GM18517 (cell line): ENCODE results near the gene C16orf95.

Experiments used
- ATAC-seq: cut with Tn5 transposase; IDR thresholded peaks from one replicate; pipeline ENCODE4 v1.9.1; 2021; ENCODE audit warnings: mild to moderate bottlenecking, moderate library complexity; ENCODE audit not compliant: unreplicated experiment

Gene C16orf95

DNA sequence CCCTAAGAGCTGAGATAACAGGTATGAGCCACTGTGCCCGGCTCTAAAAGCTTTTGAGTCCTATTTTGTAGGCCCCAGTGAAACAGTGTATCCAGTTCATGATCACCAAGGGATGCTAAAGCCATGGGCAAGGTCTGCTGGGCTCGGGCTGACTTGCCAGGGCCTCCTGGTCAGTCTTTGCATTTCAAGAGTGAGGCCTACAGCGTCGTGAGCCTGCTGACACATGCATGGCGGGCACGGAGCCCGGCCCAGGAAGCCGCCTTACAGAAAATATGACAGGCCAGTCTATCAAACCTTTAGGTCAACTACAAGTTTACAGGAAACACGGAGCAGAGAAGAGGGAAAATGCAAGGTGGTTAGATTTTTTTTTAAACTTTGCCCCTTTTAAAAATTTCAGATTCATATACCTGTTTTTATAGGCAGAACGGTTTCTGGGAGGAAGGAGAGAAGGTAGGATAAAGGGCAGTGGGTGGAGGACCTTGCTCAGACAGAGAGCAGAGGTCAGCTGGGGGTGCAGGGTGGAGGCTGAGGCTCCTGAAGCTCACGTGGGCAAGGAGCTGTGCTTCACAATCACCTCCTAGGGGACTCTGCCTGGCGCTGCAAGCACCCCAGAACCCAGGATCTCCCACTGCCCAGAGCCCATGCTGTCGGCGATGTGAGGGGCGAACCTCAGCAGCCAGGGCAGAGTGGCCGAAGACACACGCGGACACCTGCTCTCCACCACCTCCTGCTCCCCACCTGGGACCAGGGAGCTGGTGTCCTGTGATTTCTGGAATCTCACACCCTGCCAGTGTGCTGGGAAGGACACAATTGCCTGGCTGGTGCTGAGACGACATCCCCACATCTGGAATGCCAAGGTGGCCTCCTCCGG lies 21.3 kb downstream of the C16orf95 start:
- no peak for ATAC-seq

DNA sequence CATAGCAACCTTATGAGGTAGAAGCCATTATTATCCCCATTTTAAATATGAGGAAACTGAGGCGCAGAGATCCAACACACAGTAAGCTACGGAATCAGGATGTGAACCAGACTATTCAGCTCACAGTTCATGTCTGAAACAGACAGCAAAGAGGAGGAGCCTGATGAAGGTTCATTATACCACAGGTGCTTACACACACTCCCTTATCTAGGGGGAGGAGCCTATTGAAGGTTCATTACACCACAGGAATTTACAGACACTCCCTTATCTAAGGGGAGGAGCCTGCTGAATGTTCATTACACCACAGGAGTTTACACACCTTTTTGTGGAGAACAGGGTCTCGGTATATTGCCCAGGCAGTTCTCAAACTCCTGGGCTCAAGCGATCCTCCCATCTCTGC lies 21.9 kb downstream of the C16orf95 start:
- no peak for ATAC-seq

DNA sequence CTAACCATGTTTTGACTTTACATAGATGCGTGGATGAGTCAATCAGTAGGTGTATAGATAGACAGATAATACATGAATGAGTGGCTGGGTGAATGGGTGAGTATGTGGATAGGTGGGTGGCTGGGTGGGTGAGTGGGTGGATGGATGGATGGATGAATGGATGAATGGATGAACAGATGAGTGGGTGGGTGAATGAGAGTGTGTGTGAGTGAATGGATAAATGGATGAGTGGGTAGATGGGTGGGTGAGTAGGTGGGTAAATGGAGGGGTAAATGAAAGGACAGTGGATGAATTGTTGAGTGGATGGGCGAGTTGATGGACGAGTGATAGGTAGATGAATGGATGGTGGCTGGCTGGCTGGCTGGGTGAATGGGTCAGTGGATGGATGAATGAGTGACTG lies 23.2 kb downstream of the C16orf95 start:
- no peak for ATAC-seq

DNA sequence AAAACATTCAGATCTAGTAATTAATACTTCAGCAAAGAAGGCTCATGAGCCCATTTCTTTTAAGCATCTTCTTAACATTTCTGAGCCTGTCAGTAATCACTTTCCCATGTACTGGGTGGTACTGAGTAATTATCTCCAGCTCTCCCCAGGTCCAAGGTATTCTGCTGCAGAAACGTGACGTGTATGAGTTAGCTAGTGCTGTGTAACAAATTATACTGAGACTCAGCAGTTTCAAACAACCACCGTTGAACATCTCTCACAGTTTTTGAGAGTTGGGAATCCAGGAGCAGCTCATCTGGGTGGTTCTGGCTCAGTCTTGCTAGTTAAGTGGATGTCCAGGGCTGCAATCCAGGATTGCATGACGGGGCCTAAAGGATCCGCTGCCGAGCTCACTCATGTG lies 25.2 kb downstream of the C16orf95 start:
- no peak for ATAC-seq

DNA sequence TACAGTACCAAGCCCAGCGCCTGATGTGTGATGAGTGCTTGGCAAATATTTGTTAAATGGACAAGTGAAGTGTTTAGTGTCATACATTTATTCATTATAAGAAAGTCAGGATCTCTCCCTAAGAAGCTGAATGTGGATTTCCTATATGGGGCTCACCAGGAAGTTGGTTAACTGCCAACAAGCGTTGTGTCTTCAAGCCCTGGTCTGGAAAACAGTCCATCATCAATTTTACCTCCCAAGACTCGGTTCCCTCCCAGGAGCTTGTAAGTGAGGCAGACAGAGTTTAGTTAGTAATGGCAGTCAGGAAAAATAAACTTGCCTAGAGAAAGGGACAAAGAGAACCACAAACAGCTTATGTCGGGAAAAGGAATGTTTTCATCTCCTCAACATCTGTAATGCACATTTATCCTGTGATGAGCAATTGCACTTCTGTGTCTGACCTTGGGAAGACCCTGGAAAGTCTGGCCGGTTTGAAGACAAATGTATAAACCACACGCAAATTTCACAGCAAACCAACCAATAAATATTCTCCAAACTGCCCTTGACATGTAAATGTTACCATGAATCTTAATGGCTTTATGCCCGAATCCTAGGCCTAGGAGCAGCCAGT lies 28.3 kb downstream of the C16orf95 start:
- ATAC-seq: no peak

DNA sequence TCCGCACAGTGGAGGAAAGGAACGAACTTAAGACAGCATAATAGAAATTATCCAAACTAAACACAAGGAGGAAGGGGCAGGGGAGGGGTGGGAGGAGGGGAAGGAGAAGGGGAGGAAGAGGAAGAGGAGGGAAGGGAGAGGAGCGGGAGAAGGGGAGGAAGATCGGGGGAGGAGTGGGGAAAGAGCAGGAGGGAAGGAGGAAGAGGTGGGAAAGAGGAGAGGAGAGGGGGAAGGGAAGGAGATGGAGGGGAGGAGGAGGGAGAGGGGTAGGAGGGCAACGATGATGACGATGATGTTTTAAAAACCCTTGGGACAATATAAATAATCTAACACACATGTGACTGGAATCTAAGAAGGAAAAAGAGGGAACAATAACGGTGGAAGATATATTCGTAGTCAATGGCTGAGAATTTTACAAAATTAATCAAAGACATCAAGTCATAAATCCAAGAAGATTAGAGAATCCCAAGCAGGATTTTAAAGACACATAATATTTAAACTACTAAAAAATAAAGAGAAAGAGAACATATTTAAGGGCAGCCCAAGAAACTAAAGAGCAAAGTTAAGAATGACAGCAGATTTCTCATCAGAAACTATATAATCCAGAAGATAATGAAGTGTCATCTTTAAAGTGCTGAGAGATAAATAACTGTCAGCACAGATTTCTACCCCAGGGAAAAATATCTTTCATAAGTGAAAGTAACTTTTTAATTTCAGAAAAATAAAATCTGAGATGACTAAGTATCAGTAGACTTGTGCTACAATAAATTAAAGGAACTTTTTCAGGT lies 30.2 kb downstream of the C16orf95 start:
- no peak for ATAC-seq

DNA sequence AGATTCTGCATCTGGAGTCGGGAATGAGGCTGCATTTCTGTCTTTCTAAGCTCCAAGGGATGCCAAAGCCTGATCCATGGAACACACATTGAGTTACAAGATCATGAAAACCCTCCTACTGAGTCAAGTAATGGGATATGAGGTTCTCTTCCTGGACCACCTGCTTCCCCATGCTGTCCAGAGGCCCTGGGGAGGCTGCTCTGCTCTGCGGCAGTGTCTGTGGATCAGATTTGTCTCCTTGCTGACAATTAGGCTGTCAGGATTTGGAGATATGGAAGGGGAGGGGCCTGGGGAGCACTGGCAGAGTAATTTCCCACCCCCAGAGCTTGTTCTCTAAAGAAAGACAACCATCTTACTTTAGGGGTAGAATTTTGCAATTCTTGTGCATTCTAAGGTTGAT lies 33.0 kb downstream of the C16orf95 start:
- no peak for ATAC-seq

DNA sequence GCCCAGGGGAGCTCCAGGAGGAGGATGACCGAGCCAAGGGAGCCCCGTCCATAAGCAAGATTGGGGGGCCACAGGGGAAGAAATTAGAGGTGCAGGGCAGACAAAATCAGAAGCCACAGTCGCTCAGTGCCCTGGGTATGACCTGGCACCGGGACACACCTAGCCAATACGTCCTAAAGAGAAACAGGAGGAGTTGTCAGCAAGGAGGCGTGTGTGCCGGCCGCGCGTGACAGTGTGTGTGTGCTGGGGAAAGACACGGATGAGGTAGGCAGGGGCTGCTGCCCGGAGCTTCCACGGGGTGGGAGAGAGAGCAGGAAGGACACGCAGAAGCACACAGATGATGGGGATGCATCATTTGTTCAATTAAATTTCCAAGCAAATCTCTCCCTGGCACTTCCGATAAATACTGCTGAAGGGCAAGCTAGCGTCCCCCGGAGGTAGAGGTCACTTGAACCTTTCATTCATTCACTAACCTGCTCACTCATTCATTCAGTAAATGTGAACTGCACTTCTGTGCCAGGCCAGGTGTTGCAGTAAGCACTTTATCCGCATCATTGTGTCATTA lies 38.0 kb downstream of the C16orf95 start:
- no peak for ATAC-seq

DNA sequence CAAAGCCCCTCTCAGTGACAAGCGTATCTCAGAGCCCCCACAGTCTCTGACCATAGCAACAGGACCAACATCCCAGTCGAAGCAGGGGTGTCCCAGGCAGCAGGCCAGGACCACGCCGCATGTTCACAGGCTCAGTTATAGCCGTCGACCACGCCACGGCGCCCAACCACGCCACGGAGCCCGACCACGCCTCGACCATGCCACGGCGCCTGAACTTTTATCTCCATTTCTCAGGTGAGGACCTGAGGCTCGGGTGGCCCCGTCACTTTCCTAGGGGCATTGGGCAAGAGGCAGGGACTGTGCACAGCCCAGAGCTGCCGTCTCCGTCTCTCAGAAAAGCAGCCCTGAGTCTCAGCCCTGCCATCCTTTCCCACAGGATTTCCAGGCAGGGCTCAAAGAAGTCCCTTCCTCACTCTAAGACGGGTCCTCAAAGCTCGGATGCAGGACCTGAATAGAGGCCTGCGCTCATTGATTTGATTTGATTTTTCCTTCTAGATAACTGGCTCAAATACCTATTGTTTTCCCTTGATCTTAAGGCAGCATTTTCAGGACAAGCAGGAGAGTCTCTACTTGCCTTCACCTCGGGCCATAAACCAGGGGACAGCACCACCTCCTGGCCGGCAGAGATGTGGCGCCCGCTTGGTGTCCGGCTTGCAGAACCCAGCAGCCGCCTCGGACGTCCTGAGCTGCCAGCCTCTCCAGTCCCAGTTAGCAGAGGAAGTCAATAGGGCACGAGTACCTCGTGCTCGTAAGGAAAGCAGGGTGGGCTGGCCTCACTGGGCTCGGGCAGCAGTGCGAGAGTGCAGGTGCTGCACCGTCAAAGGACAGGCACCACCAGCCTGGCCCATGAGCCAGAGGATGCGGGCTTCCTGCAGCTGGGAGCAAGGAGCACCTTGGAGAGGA lies 38.8 kb downstream of the C16orf95 start:
- ATAC-seq: no peak

DNA sequence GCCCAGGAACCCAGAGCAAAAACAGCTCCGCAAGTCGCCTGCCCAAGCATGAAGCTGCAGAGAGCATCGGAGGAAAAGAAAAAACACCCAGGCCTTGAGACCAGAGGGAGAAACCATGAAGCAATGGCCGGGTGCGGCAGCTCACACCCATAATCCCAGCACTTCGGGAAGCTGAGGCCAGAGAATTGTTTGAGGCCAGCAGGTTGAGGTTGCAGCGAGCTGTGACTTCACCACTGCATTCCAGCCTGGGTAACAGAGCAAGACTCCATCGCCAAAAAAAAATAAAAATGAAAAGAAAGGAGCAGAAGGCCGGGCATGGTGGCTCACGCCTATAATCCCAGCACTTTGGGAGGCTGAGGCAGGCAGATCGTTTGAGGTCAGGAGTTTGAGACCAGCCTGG lies 40.3 kb downstream of the C16orf95 start:
- no peak for ATAC-seq

DNA sequence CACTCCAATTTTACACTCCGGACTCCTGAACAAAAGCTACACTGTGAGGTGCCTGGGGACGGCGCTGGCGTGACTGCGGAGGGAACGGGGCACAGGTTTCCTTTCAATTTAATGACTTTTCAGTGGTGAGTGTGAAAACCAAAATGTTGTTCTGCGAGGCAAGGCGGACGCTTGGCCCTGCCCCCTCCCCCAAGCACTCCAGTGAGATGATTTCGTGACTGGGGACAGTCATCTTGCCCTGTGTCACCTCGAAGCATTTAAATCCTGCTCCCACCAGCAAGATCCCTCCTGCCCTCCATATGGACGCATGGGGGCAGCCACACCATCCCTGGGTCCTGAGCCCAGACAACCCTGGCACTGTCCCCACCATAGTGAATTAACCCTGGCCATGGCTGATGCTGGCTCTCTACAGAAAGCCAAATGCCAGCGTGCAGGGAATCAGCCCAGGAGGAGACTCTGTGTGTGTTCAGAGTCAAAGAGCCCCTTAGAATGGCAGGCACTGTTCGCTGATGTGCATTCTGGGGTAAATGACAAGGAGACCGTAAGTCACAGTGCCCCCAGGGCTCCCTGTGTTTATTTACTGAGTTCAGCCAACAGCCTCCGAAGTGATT lies 41.0 kb downstream of the C16orf95 start:
- no peak for ATAC-seq

DNA sequence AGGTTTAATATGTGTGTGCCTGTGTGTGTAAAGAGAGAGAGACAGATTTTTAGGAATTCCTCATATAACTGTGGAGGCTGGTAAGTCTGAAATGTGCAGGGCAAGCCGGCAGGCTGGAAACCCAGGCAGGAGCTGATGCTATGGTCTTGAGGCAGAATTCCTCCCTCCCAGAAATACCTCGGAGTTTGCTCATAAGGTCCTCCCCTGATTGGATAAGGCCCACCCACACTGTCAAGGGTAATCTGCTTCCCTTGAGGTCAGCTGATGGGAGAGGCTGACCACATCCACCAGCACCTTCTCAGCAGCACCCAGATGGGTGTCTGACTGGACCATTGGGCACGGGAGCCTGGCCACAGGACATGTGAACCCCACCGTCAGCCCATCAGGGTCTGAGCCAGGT lies 42.4 kb downstream of the C16orf95 start:
- no peak for ATAC-seq

DNA sequence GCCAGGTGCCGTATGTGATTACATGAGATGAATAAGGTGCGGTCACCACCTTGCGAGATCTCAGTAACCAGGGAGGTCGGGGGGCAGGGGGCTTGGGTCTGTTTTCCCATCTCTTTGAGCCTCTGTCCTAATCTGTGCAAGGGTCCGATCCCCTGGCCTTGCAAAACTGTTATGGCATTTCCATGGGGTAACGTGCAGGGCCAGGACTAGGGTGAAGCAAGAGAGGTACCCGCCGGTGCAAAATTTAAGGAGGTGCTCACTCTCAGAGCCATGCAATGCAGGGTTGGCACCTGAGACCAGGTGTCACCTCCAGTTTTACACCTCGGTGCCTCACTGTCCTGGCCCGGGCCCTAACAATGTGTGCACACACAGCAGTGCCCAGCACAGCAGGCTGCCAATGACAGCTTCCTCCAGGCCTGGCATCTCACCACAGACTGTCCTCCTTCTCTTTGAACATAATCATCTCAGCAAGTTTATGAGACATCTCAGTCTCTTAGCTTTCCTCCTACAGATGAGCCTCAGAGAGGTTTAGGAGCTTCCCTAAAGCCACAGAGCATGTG lies 43.6 kb downstream of the C16orf95 start:
- ATAC-seq: no peak

DNA sequence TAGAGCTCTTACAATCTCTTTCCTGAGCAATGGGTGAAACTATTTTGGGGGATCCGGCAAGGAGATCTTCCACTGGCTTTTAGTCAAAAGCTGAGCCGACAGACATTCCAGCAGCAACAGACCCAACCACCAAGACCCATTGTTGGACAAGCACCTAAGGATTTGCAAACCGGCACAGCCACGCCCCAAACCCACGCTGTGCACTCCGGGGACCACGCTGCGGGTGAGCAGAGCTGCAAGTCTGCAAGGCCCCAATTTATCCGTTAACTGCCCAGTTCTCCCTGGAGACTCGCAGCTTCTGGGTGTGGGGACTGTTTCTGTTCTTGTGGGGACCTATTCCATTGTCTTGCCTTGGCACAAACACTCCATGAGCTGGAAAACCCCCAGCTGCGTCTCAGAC lies 45.9 kb downstream of the C16orf95 start:
- ATAC-seq: no peak

DNA sequence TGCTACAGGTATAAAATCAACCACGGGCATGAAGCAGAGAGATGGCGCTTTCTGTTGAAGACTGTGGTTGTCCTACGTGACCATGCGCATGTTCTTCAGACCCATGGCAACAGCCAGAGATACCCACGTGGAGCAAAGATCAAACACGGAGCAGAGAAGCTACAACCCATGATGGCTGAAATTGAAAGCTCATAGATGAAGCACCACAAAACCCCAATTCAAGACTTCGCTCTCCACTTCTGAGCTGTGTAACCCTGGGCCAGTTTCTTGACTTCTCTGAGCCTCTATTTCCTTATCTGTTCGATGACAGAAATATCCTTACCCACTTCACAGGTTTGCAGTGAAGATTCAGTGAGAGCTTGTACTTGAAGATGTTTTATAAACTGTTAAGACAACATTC lies 49.6 kb downstream of the C16orf95 start:
- no peak for ATAC-seq

DNA sequence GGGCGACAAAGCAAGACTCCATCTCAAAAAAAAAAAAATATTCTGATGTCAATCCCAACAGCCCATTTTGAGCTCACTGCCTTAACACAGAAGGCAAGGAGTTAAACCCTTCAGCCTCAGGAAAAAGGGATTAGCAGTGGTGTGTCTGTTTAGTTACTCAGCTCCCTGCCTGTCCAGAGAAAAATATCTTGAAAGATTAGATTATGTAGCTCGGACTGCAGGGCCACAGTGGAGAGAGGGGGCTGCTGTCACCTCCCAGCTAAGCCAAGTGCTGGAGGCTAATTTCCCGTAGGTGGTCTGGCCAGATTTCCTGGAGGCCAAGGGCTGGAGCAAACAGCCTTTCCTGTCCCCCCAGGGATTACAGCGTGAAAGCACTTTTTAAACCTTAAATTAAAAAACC lies 50.3 kb downstream of the C16orf95 start:
- no peak for ATAC-seq

DNA sequence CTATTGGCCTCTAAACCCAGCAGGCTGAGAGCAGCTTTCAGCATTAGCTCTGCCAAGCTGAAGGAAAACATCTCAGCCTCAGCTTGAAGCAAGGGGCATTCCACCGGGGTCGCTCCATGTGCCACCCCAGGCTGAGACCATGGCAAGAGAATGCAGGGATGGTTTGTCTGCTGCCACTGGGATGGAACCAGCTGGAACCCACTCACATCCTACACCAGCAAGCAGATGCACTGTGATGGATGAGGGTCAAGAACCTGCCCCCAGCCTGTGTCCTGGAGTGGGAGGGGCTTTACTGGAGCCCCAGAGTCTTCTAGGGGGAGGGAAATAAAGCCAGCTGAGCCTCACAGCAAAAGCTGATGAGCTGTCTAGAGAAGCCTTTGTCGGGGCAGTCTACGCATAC lies 51.9 kb downstream of the C16orf95 start:
- no peak for ATAC-seq

DNA sequence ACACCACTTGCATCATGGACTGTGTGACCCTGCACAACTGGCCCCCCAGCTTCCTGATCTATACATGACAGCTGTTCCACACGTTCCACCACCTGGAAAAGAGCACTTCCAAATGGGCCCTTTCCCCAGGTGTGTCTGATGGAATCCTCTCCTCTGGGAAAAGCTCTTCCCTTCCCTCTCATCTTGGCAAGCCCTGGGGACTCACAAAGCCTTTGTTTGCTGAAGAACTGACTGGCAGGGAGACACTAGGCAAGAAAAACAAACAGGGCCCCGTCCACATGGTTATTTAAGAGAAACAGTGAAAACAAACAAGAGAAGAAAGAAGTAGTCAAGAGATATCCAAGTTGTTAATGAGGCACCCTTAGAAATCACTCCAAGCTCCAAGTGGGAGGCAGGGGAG lies 52.6 kb downstream of the C16orf95 start:
- ATAC-seq: no peak

DNA sequence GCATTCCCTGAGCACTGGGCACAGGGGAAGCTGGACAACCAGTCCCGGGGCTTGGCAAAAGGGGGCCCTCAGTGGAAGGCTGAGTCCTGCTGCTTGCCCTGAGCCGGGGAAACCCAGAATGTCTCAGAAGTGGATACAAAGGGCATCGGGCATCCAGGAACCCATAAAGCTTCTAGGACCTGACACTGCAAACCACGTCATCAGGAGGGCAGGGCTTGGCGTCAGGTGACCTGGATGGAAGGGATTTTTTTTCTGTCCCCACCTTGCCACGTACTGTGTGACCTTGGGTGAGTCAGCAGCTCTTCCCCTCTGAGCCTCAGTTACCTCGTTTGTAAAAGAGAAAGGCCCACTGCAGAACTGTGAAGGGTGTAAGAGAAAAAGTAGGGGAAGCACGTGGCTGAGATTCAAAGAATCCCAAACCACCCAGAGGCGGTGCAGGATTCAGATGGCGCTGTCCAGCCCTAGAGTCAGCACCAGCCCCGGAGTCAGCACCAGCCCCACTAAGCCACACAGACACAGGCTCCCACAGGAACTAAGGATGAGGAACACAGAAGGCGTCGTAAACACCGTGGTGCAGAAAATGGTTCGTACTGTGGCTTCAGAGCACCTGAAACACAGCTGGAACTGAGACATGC lies 53.7 kb downstream of the C16orf95 start:
- ATAC-seq: no peak
